Measurements from ENCODE around the gene PLAGL2. TPM values are rescaled to one million over a fixed set of nuclear protein-coding genes. Genes with fewer than 3 reads are reported as not detected.
A peak's percentile ranks its signal among the peaks of the same experiment; 100 is the strongest.

The PLAGL2 gene
- total RNA-seq (2014; rRNA removed; shearing (Covaris generic)) (7.4 and 9.8 TPM in 2 replicates), total RNA-seq (2022) (40.3 and 42.9 TPM in 2 replicates), Bru-seq, nascent RNA (percentile 91 among the genes with signal in this experiment), BruChase-seq, experiment 1, labeled RNA remaining after a 6-hour chase (percentile 78 among the genes with signal in this experiment), BruChase-seq, experiment 2, labeled RNA remaining after a 2-hour chase (percentile 96 among the genes with signal in this experiment)
- long read RNA-seq, full-length matches to known transcripts, result 10 of 32 reads
- long read RNA-seq, partial matches to known transcripts, result 22 of 32 reads
- long read RNA-seq, other reads (novel, unspliced or antisense), result 0 of 32 reads

- intact Hi-C loops (cut with micrococcal nuclease; ENCODE audit: unreplicated experiment), result loop anchor here (2.0 kb wide), 1 partner anchor 77 kb away; no protein-coding TSS in a partner anchor
- peak; percentile 92 for DNase-seq (ENCODE audit: low spot score)
- Histone ChIP-seq H3K4me3 (ENCODE audit: low read depth, low read length, poor library complexity, severe bottlenecking) (peak within 1 kb of the TSS; percentile 93), H3K36me3 (ENCODE audit: insufficient read depth, low read length) (peaks cover 59% of the 10 kb centered on the region), H3K4me1 (ENCODE audit: insufficient read depth, low read length, poor library complexity, severe bottlenecking) (peaks cover 41% of the 10 kb centered on the region), H2AFZ (ENCODE audit: low read length) (peak within 1 kb of the TSS; percentile 75), H3K27ac (ENCODE audit: low read depth, low read length, poor library complexity, severe bottlenecking) (peak within 1 kb of the TSS; percentile 62), H3K79me2 (ENCODE audit: insufficient read depth, low read depth, low read length) (peaks cover 66% of the 10 kb centered on the region), H3K9me3 (ENCODE audit: low read length) (no peaks in the 10 kb centered on the region), H3K4me2 (ENCODE audit: low read length) (peak within 1 kb of the TSS; percentile 100), H3K9me2 (ENCODE audit: insufficient read depth, low read length) (no peaks in the 10 kb centered on the region), H4K20me1 (ENCODE audit: insufficient read depth, low read length) (peaks cover 28% of the 10 kb centered on the region; the same call in 1 of the 2 replicates)
- ChIA-PET CTCF (ENCODE audit: unreplicated experiment) (no interaction called here), POLR2A (interaction anchor here (0.6 kb wide), 1 partner anchor 15 kb away, joined by 4 read pairs; no protein-coding TSS in a partner anchor)
- BruUV-seq (replicated peaks), result TSS peak; percentile 67
- TF ChIP-seq EZH2phosphoT487 (IDR thresholded peaks at IDR 0.05; ENCODE audit: borderline replicate concordance, low read depth, low read length) (no peak), CTCF (conservative IDR thresholded peaks at IDR 0.05; ENCODE audit: low read length) (peak; percentile 55)
These were observed at the start of gene PLAGL2, which contains the start of gene POFUT1 for GRCh38 chr20:32207626-32208498. PLAGL2 (minus strand) TSS chr20:32207743; CDS start chr20:32202178, 5,565 bp downstream. POFUT1 (plus strand) TSS chr20:32207880; CDS start chr20:32207942, 62 bp downstream.

- ChIA-PET POLR2A (interaction anchor here (1.1 kb wide), 1 partner anchor 8 kb away, joined by 5 read pairs; no protein-coding TSS in a partner anchor), CTCF (ENCODE audit: unreplicated experiment) (no interaction called here)
- no peak for DNase-seq (ENCODE audit: low spot score)
- H3K4me3 ChIP-seq (ENCODE audit: low read depth, low read length, poor library complexity, severe bottlenecking), result no peak overlapping the region
- H3K4me1 ChIP-seq (ENCODE audit: insufficient read depth, low read length, poor library complexity, severe bottlenecking), result peaks cover 20% of the 10 kb centered on the region
- no peaks in the 10 kb centered on the region for H3K9me3 ChIP-seq (ENCODE audit: low read length)
- H3K9me2 ChIP-seq (ENCODE audit: insufficient read depth, low read length), result no peaks in the 10 kb centered on the region
- TF ChIP-seq CTCF (conservative IDR thresholded peaks at IDR 0.05; ENCODE audit: low read length) (no peak), EZH2phosphoT487 (IDR thresholded peaks at IDR 0.05; ENCODE audit: borderline replicate concordance, low read depth, low read length) (no peak)
- H2AFZ ChIP-seq (ENCODE audit: low read length), result no peak overlapping the region
- H3K79me2 ChIP-seq (ENCODE audit: insufficient read depth, low read depth, low read length), result no peaks in the 10 kb centered on the region
- H4K20me1 ChIP-seq (ENCODE audit: insufficient read depth, low read length), result no peaks in the 10 kb centered on the region
- no peak overlapping the region for H3K27ac ChIP-seq (ENCODE audit: low read depth, low read length, poor library complexity, severe bottlenecking)
- intact Hi-C loops (cut with micrococcal nuclease; ENCODE audit: unreplicated experiment), result no loop called here
- BruUV-seq (replicated peaks), result no TSS peak
- H3K4me2 ChIP-seq (ENCODE audit: low read length), result no peak overlapping the region
- no peaks in the 10 kb centered on the region for H3K36me3 ChIP-seq (ENCODE audit: insufficient read depth, low read length)
These were observed 44.6 kb upstream of the PLAGL2 start for GRCh38 chr20:32252189-32252588.
